H9 (cell line): ENCODE results near the gene RAVER1. TPM values are rescaled to one million over a fixed set of nuclear protein-coding genes. Genes with fewer than 3 reads are reported as not detected.
A peak's percentile ranks its signal among the peaks of the same experiment; 100 is the strongest.

Source experiments
- DNase-seq: peaks from one replicate; pipeline ENCODE4 v3.0.0-alpha.2; 2017
- H2AFZ ChIP-seq: one replicate; pipeline ENCODE4 v1.6.1; 2013; ENCODE audit warnings: mild to moderate bottlenecking, low read length, control low read depth, moderate library complexity
- H2AK5ac ChIP-seq: 2 replicates; pipeline ENCODE4 v1.6.1; 2013; ENCODE audit warnings: low read length, control low read depth, mixed read lengths; ENCODE audit not compliant: insufficient read length
- H2BK120ac ChIP-seq: one replicate; pipeline ENCODE4 v1.6.1; 2013; ENCODE audit warnings: low read depth, mild to moderate bottlenecking, low read length, control low read depth, inconsistent platforms; ENCODE audit not compliant: poor library complexity, severe bottlenecking
- H2BK12ac ChIP-seq: 2 replicates; pipeline ENCODE4 v1.6.1; 2013; ENCODE audit warnings: low read length, control low read depth, mixed read lengths, low read depth; ENCODE audit not compliant: insufficient read length
- H2BK15ac ChIP-seq: 2 replicates; pipeline ENCODE4 v1.6.1; 2013; ENCODE audit warnings: low read depth, low read length, control low read depth
- H2BK20ac ChIP-seq: one replicate; pipeline ENCODE4 v1.6.1; 2013; ENCODE audit warnings: low read depth, mild to moderate bottlenecking, low read length, control low read depth, inconsistent platforms; ENCODE audit not compliant: poor library complexity, severe bottlenecking
- H2BK5ac ChIP-seq: 2 replicates; pipeline ENCODE4 v1.6.1; 2013; ENCODE audit warnings: low read length, control low read depth, mixed read lengths; ENCODE audit not compliant: insufficient read length
- H3K14ac ChIP-seq: 2 replicates; pipeline ENCODE4 v1.6.1; 2013; ENCODE audit warnings: low read length, control low read depth; ENCODE audit not compliant: insufficient read depth
- H3K18ac ChIP-seq: 2 replicates; pipeline ENCODE4 v1.6.1; 2013; ENCODE audit warnings: low read depth, mild to moderate bottlenecking, mixed read lengths, low read length, control low read depth; ENCODE audit not compliant: insufficient read length
- H3K23ac ChIP-seq: 2 replicates; pipeline ENCODE4 v1.6.1; 2013; ENCODE audit warnings: low read length, control low read depth, mixed read lengths, low read depth; ENCODE audit not compliant: insufficient read length
- H3K23me2 ChIP-seq: 2 replicates; pipeline ENCODE4 v1.6.1; 2013; ENCODE audit warnings: low read depth, mild to moderate bottlenecking, mixed read lengths, low read length, control low read depth; ENCODE audit not compliant: insufficient read length, poor library complexity, severe bottlenecking
- H3K27ac ChIP-seq: 2 replicates; pipeline ENCODE4 v1.5.1; 2013; ENCODE audit warnings: low read length, control low read depth, mixed read lengths, low read depth; ENCODE audit not compliant: insufficient read length
- H3K27me3 ChIP-seq: 2 replicates; pipeline ENCODE4 v1.6.1; 2013; ENCODE audit warnings: low read length, control low read depth, inconsistent platforms; ENCODE audit not compliant: insufficient read depth
- H3K4ac ChIP-seq: 2 replicates; pipeline ENCODE4 v1.6.1; 2013; ENCODE audit warnings: low read depth, mild to moderate bottlenecking, control low read depth, inconsistent platforms, low read length, moderate library complexity
- H3K4me1 ChIP-seq: 2 replicates; pipeline ENCODE4 v1.6.1; 2013; ENCODE audit warnings: low read length, control low read depth, inconsistent platforms; ENCODE audit not compliant: insufficient read depth
- H3K4me2 ChIP-seq: 2 replicates; pipeline ENCODE4 v1.6.1; 2013; ENCODE audit warnings: low read length, control low read depth, mixed read lengths; ENCODE audit not compliant: insufficient read length, insufficient read depth
- H3K56ac ChIP-seq: 2 replicates; pipeline ENCODE4 v1.6.1; 2013; ENCODE audit warnings: low read depth, mild to moderate bottlenecking, mixed read lengths, low read length, control low read depth; ENCODE audit not compliant: insufficient read length
- H3K79me1 ChIP-seq: 2 replicates; pipeline ENCODE4 v1.6.1; 2013; ENCODE audit warnings: low read depth, mild to moderate bottlenecking, moderate library complexity, low read length, control low read depth, inconsistent platforms; ENCODE audit not compliant: insufficient read depth, poor library complexity, severe bottlenecking
- H3K79me2 ChIP-seq: 2 replicates; pipeline ENCODE4 v1.6.1; 2013; ENCODE audit warnings: low read length, control low read depth, inconsistent platforms; ENCODE audit not compliant: insufficient read depth
- H3K9ac ChIP-seq: 2 replicates; pipeline ENCODE4 v1.6.1; 2013; ENCODE audit warnings: low read length, control low read depth, mixed read lengths; ENCODE audit not compliant: insufficient read length; ENCODE audit errors: extremely low read depth
- H3K9me3 ChIP-seq: one replicate; pipeline ENCODE4 v1.6.1; 2013; ENCODE audit warnings: low read depth, low read length, inconsistent platforms; ENCODE audit not compliant: control insufficient read depth
- H3T11ph ChIP-seq: one replicate; pipeline ENCODE4 v1.6.1; 2013; ENCODE audit warnings: mild to moderate bottlenecking, low read length, control low read depth, inconsistent platforms
- H4K20me1 ChIP-seq: one replicate; pipeline ENCODE4 v1.6.1; 2013; ENCODE audit not compliant: control insufficient read depth, insufficient read length, insufficient read depth
- H4K5ac ChIP-seq: 2 replicates; pipeline ENCODE4 v1.6.1; 2013; ENCODE audit warnings: low read depth, mild to moderate bottlenecking, mixed read lengths, low read length, control low read depth; ENCODE audit not compliant: insufficient read length
- H4K8ac ChIP-seq: replicated peaks from 2 replicates; pipeline ENCODE4 v1.6.1; 2013; ENCODE audit warnings: low read length, control low read depth, mixed read lengths, low read depth; ENCODE audit not compliant: insufficient read length
- H4K91ac ChIP-seq: 2 replicates; pipeline ENCODE4 v1.6.1; 2013; ENCODE audit warnings: low read depth, mild to moderate bottlenecking, moderate library complexity, mixed read lengths, low read length, control low read depth; ENCODE audit not compliant: insufficient read length
- H3K27ac Mint-ChIP-seq, 3 experiments: 2 replicates in 2 of 3; 3 replicates in 1 of 3; pipeline ENCODE4 v1.8.0; 2020 to 2021; ENCODE audit warnings: mixed read lengths in 3 of 3, mild to moderate bottlenecking in 1 of 3, moderate library complexity in 1 of 3
- H3K27me3 Mint-ChIP-seq: 2 replicates; pipeline ENCODE4 v1.8.0; 2021; ENCODE audit warnings: low read depth, mild to moderate bottlenecking, moderate library complexity, mixed read lengths
- H3K36me3 Mint-ChIP-seq, 3 experiments: 2 replicates in 2 of 3; 3 replicates in 1 of 3; pipeline ENCODE4 v1.8.0; 2020 to 2021; ENCODE audit warnings: low read depth in 3 of 3, mixed read lengths in 3 of 3; ENCODE audit not compliant: insufficient read depth in 1 of 3
- H3K4me1 Mint-ChIP-seq, 2 experiments: 2 replicates each; pipeline ENCODE4 v1.8.0; 2020; ENCODE audit warnings: mixed read lengths in 2 of 2
- H3K4me3 Mint-ChIP-seq, 2 experiments: 2 replicates in 1 of 2; 3 replicates in 1 of 2; pipeline ENCODE4 v1.8.0; 2020 to 2021; ENCODE audit warnings: mild to moderate bottlenecking in 2 of 2, mixed read lengths in 2 of 2, moderate library complexity in 1 of 2
- H3K9me3 Mint-ChIP-seq, 2 experiments: 2 replicates in 1 of 2; 3 replicates in 1 of 2; pipeline ENCODE4 v1.8.0; 2020; ENCODE audit warnings: mild to moderate bottlenecking in 2 of 2, mixed read lengths in 2 of 2, moderate library complexity in 1 of 2
- CTCF ChIP-seq: fragments of 200-600 bp; sonication (generic); conservative IDR thresholded peaks from 3 replicates; pipeline ENCODE4 v1.8.0; 2021; ENCODE audit warnings: antibody characterized with exemption, mild to moderate bottlenecking
- WGBS: extraction: QIAGEN DNeasy Blood & Tissue Kit; methylation state at CpG from one replicate; pipeline ENCODE4 v1.1.7; 2013; ENCODE audit warnings: missing lambda C conversion rate, low lambda C conversion rate, mixed read lengths; ENCODE audit not compliant: insufficient read length; ENCODE audit errors: extremely low coverage; 5-methylcytosine and 5-hydroxymethylcytosine counted together
- total RNA-seq: library from RNA; stranded (reverse); gene quantifications from 2 replicates; pipeline ENCODE4 v1.2.1, GENCODE V29; 2021

Gene RAVER1
- total RNA-seq, 1 experiment from 2014 or later: 74.7 TPM

DNA sequence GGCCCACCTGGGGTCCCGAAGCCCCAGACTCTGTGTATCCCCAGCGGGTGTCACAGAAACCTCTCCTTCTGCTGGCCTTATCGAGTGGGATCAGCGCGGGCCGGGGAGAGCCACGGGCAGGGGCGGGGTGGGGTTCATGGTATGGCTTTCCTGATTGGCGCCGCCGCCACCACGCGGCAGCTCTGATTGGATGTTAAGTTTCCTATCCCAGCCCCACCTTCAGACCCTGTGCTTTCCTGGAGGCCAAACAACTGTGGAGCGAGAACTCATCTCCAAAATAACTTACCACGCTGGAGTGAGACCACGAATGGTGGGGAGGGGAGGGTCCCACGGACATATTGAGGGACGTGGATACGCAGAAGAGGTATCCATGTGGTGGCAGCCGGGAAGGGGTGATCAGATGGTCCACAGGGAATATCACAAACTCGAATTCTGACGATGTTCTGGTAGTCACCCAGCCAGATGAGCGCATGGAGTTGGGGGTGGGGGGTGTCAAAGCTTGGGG, 44.6 kb downstream of the RAVER1 start:
- Histone ChIP-seq H3K23ac (no peak overlapping the region), H3K9me3 (no peaks in the 10 kb centered on the region), H3K23me2 (peaks cover 32% of the 10 kb centered on the region), H2BK5ac (no peak overlapping the region), H3K4me2 (peak overlapping the region; percentile 92), H3K18ac (no peak overlapping the region), H3K14ac (no peak overlapping the region), H3K56ac (no peak overlapping the region), H3K27ac (no peak overlapping the region), H3K79me1 (no peaks in the 10 kb centered on the region), H4K5ac (no peak overlapping the region), H4K91ac (no peak overlapping the region), H3K4me1 (no peaks in the 10 kb centered on the region; the same call in 1 of the 2 replicates), H3T11ph (no peak overlapping the region), H3K4ac (no peak overlapping the region), H2BK20ac (no peak overlapping the region), H3K27me3 (peaks cover 44% of the 10 kb centered on the region), H2BK15ac (no peak overlapping the region), H2AK5ac (no peak overlapping the region), H3K79me2 (no peaks in the 10 kb centered on the region), H3K9ac (no peak overlapping the region), H2BK12ac (no peak overlapping the region), H4K8ac (no peak overlapping the region), H4K20me1 (no peaks in the 10 kb centered on the region), H2AFZ (no peak overlapping the region), H2BK120ac (no peak overlapping the region)
- Mint-ChIP-seq H3K9me3 (peaks cover 0 to 5% of the 10 kb centered on the region in 2 experiments; a peak in 3 of 5 replicates), H3K27ac (no peak overlapping the region; a peak in 1 of 7 replicates), H3K4me1 (peaks cover 11 to 44% of the 10 kb centered on the region in 2 experiments), H3K36me3 (peaks cover 0 to 7% (median 0%) of the 10 kb centered on the region in 3 experiments; a peak in 4 of 7 replicates), H3K4me3 (peak overlapping the region; percentile 59 to 92), H3K27me3 (peaks cover 87% of the 10 kb centered on the region)
- WGBS: no CpG with 5 or more reads among the region's 23 CpGs
- DNase-seq: peak; percentile 84
- TF ChIP-seq CTCF: no peak
